Measurements from ENCODE around the gene BTBD3.

DNA sequence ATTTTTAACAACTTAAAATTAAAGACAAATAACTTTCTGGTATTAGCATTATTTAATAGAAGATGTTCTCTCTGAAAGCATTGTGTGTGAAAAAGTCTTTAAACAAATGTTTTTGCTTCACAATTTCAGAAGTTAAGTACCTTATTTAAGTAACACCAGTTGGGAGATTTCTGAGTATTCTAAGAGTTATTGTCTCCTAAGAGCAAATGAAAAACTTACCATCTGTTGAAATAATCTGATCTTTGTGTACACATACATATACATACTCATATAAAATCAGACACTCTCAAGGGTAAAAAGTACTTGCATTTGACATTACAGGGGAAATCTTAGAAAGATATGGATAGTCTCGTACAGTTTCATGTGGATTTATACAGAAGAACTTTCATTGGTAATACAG is 2.4 kb downstream of the BTBD3 start:
- no peak for TF ChIP-seq EP300 (IDR thresholded peaks at IDR 0.05)
- no peak for TF ChIP-seq POLR2A (IDR thresholded peaks at IDR 0.05)
- TF ChIP-seq, protein P1, sequence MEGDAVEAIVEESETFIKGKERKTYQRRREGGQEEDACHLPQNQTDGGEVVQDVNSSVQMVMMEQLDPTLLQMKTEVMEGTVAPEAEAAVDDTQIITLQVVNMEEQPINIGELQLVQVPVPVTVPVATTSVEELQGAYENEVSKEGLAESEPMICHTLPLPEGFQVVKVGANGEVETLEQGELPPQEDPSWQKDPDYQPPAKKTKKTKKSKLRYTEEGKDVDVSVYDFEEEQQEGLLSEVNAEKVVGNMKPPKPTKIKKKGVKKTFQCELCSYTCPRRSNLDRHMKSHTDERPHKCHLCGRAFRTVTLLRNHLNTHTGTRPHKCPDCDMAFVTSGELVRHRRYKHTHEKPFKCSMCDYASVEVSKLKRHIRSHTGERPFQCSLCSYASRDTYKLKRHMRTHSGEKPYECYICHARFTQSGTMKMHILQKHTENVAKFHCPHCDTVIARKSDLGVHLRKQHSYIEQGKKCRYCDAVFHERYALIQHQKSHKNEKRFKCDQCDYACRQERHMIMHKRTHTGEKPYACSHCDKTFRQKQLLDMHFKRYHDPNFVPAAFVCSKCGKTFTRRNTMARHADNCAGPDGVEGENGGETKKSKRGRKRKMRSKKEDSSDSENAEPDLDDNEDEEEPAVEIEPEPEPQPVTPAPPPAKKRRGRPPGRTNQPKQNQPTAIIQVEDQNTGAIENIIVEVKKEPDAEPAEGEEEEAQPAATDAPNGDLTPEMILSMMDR (IDR thresholded peaks at IDR 0.05) = no peak
- TF ChIP-seq POLR2AphosphoS5 (IDR thresholded peaks at IDR 0.05) = no peak
